IPS-18c (cell line): ENCODE measurements around the gene SLIT3.

ENCODE experiments used
- H3K4me3 ChIP-seq: 2 replicates; pipeline ENCODE4 v1.7.0; 2013; ENCODE audit warnings: low read depth, mild to moderate bottlenecking, low read length, moderate library complexity; ENCODE audit not compliant: insufficient read depth
- H3K9me3 ChIP-seq: one replicate; pipeline ENCODE4 v1.6.1; 2013; ENCODE audit warnings: mild to moderate bottlenecking, low read length, moderate library complexity; ENCODE audit not compliant: control insufficient read depth, insufficient read depth

The SLIT3 gene

DNA sequence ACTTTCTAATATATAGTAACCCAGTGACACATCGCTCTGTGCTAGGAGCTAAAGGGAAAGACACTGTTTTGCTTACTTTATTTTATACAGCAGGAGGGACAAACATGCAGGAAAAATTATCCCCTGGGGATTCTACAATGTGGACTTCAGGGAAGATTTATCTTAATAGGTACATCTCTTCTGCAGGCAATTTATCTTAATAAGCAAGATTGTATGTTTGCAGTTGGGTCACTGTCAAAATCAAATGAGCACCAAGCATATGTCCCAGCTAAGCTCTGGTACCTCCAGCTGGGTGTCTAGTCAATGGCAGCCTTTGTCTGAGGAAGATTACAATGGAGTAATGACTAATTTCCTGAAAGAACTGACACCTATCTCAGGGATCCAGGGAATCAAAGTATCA is 411.9 kb downstream of the SLIT3 start:
- H3K9me3 ChIP-seq, result peaks cover 2% of the 10 kb centered on the region
- no peak overlapping the region for H3K4me3 ChIP-seq

DNA sequence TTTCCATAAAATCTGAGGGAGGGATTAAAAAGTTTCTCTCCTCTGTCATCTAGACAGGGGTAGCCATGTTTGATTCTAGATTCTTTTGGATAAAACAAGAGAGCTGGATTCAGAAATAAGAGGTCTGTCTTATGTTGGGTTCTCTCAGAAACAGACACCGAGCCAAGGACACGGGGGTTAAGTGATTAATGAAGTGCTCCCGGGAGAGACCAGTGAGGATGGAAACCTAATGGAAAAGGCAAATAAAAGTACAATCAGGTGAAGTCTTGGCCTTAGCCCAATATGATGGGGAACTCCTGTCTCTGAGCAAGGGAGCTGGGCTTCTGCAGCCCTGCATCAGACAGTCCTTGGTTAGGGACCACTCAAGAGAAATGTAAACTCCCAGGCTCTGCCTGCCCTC is 413.0 kb downstream of the SLIT3 start:
- Histone ChIP-seq H3K4me3 (no peak overlapping the region), H3K9me3 (peaks cover 2% of the 10 kb centered on the region)

DNA sequence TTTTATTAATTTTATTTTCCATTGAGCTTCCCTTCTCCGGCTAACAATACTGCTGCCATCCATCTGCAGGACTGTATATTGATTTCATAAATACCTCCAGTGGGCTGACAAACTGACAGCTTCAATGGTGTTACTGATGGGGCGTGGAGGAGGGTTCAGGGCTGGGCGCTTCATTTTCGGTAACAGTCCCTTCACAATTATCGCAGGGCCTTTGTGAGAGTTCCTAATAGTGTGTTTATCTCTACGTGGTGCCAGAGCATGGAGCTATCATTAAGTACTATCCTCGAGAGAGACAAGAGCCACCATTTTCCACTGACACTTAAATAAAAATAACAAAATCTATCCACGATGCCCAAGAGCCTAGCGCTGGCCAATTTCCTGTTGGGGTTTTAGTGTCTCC is 414.8 kb downstream of the SLIT3 start:
- H3K4me3 ChIP-seq, result no peak overlapping the region
- peaks cover 2% of the 10 kb centered on the region for H3K9me3 ChIP-seq

DNA sequence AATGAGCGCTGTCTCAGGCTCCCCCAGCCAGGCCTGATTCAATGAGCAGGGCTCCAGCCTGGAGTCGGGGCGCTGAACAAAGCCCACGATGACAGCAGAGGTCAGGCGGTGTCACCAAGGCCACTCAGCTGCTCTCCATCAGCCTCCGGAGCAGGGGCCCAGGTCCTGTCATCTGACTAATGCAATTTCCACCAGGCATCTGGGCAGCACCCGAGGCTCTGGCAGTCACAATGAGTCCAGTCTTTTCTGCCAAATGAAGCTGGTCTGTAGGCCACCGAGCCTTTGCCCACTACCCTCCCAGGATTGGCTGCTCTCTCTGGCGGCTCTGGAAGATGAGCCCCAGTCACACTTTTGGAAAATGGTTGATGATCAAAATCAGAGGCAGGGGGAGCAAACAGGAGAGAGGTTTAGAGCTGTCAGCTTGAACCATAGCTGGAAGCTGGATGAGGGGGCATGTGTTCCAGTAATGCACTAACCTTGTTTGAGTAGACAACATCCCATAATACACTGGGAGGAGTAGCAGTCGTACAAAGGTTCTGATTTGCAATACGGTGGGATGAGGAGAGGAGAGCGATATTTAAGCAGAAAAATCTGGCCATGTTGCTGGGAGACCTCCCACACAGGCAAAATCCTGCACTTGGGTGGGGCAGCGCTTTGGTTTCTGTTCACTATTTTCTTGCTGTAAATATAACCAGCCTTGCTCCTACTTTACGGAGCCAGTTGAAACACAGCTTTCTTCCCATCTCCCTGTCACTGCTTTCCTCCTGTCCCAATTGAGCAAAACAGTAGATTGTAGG is 415.4 kb downstream of the SLIT3 start:
- peaks cover 2% of the 10 kb centered on the region for H3K9me3 ChIP-seq

DNA sequence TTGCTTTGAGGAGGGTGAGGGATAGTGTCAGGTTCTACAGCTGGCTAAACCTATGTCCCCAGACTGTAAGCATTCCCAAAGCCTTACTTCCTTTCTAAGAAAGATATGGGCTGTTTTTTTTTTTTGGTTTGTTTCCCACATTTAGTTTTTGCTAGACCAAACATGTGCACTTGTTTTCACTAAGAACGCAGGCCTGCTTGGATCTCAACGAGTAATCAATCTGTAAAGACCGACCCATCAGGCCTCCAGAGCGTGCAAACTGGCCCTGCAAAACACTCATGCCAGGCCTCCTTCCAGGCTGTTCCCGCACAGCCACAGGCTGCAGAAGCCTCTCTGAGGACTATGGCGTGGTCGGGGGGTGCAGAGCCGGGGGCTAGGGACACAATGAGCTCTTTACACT is 416.9 kb downstream of the SLIT3 start:
- Histone ChIP-seq H3K9me3 (peaks cover 2% of the 10 kb centered on the region), H3K4me3 (no peak overlapping the region)

More for the DNA sequence above, 415.4 kb downstream of the SLIT3 start:
- no peak overlapping the region for H3K4me3 ChIP-seq

DNA sequence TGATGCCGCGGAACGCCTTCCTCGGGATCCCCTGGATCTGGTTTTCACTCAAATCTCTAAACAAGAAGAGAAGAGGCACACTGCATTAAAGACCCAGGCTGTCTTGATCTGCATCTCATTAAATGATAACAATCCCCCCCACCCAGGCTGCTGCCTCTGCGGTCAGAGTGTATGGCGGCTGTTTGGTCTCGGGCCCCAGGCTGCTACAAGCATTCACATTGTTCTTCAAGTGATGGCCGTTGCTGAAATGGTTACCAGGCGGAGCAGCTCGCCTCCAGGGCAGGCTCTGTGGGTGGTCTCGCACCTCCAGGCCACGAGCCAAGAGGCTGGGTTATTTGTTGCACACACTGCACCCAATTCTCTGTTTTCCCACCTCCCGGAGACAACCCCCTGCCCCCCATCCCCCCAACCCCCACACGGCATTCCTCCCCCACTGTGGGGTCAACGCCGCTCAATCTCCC is 417.6 kb downstream of the SLIT3 start:
- H3K9me3 ChIP-seq, result peaks cover 2% of the 10 kb centered on the region
- no peak overlapping the region for H3K4me3 ChIP-seq

DNA sequence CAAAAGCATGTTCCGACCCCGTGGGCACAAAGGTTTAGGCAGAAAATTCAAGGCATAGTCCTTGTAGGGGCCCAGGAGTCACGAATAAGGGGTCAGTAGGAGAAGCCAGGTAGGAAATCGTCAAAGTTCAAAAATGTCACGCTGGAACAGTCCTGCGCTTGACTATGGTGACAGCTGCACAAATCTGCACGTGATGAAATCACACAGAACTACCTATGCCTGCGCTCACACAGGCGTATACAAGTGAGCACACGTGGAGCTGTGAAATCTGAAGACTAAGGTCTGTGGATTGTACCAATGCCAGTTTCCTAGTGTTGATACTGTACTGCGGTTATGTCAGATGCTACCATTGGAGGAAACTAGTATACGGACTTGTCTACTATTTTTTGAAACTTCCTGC is 418.7 kb downstream of the SLIT3 start:
- H3K4me3 ChIP-seq, result no peak overlapping the region

DNA sequence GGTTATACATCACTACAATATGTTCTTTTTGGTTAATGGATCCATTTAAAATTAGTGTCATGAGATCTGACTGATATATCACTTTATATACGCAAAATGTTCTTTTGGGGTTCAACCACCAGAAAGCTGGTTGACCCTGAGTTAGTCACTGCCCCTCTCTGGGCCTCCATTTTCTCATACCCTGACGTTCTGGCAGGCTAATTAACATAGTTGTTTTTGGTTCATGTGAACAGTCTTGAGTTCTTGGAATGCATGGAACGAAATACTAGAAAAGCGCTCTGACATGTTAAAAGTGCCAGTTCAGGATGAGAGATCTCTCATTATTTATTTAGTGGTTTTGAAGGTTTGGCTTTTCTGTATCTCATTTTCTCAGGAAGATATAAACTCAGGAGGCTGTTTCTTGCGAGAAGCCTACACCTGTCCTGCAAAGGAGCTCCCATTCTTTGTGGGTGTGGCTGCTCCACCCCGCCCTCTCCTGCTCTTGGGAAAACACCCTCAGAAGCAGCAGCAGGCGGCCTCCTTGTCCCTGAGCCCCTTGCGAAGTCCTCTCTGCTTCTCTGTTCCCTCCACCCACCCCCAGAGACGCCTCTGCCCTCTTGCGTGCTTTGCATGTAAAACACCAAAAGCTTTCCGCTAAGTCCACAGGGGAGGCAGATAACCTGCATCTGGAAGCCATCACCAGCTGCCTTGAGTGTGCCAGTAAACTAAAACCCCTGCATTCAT is 419.4 kb downstream of the SLIT3 start:
- Histone ChIP-seq H3K9me3 (no peaks in the 10 kb centered on the region), H3K4me3 (no peak overlapping the region)

More for the DNA sequence above, 418.7 kb downstream of the SLIT3 start:
- H3K9me3 ChIP-seq, result peaks cover 2% of the 10 kb centered on the region

DNA sequence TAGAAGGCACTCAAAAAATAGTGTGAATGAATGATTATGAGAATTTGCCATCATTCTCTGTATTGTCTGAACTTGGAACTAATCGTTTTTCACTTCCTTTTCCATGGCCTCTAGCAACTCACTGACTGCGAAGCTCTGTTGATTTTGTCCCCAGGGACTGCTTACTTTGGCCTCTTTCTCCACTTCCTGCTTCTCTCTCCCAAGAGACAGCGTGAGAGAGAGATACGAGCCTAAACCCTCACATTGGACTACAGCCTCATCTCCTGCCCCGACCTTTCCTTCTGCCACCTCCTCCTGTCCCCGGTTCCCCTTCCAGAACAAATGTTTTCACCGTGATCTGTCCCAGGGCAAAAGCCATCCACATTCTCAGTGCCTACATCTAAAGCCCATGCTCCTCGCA is 421.0 kb downstream of the SLIT3 start:
- Histone ChIP-seq H3K9me3 (no peaks in the 10 kb centered on the region), H3K4me3 (no peak overlapping the region)

DNA sequence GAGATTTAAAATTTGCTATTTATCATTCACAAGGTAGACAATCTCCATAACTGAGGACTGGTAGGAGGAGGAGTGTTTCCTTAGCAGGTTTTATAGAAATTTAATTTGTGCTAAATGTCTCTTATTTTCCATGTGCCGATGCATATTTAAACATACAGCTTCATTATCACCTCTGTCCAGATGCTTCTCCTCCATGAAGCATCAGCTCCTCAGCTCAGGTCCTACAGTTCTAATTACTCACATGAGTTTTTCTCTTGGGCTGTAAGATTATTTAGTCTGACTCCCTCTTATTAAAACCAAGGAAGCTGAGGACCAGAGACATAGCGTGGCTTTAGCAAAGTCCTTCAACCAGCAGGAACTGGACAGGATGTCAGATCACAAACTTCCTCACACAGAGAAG is 421.6 kb downstream of the SLIT3 start:
- Histone ChIP-seq H3K9me3 (no peaks in the 10 kb centered on the region), H3K4me3 (no peak overlapping the region)

DNA sequence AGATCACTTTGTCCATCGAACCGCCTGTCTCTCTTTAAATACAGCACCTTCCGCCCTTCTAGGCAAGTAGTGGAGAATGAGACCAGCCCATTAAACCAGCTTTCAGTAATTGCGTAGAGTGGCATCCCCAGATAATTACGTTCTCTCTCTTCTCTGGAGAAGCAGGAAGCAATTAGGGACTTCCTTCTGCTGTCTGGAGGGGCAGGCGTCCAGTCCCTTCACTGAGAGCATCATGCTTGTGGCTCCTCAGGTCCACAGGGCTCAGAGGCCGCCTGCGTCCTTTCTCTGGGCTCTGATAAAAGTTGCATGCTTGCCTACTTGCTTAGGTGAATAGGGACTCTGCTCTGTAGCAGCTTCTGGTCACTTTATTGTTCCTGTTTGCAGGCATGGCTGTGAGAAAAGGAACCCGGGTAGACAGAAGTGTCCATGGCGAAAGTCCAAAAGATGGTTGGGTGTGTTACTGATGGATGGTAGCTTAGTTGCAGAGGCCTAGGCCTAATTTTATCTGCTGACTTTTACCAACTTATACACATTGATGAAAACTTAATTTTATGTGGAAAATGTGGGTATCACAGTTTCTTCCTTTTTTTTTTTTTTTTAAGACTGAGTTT is 422.7 kb downstream of the SLIT3 start:
- Histone ChIP-seq H3K4me3 (no peak overlapping the region), H3K9me3 (no peaks in the 10 kb centered on the region)

DNA sequence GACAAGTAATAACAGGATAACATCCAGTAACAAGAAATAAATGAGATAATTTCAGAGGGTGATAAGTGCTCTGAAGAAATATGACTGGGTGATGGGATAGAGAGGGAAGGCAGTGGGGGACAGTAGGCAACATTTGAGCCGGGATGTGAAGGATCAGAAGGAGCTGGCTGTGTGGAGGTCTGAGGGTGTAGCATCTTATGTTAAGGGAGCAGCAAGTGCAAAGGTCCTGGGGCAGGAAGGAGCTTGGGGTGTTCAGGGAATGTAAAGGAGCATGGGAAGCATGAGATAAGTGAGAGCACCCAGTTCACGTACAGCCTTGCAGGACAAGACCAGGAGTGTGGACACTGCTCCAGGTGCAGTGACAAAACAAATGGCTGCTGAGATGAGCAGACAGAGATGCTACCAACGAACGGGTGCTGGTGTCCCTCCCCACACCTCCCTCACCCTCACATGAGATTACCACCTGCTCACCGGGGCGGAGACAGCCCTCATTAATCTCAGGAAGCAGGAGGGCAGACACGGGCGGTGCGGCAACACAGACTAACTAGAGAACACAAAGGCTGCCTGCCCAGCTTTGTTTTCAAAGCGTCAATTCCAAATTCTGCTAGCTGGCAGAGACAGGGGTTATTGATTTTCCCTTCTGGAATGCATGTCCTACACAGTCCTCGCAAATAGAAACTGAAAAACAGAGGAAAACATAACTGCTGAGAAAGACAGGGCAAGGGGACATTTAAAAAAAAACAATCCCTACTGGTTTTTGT is 423.6 kb downstream of the SLIT3 start:
- no peaks in the 10 kb centered on the region for H3K9me3 ChIP-seq
- no peak overlapping the region for H3K4me3 ChIP-seq

DNA sequence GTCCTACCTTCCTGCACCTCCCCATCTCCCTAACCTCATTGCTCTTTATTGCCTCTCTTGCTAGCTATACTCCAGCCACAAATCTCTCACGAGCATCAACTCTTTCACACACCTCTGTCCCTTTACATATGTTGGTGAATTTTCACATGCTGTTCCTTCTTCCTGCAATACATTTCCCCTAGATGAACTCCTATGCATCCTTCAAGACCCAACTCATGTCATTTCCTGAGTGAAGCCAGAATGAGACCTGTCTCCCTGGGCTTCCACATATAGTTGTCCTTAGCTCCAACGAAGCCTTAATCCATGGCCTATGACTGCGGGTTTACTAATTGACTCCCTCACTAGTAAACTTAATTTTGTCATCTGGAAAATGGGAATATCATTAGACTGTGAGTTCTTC is 424.5 kb downstream of the SLIT3 start:
- Histone ChIP-seq H3K9me3 (no peaks in the 10 kb centered on the region), H3K4me3 (no peak overlapping the region)

DNA sequence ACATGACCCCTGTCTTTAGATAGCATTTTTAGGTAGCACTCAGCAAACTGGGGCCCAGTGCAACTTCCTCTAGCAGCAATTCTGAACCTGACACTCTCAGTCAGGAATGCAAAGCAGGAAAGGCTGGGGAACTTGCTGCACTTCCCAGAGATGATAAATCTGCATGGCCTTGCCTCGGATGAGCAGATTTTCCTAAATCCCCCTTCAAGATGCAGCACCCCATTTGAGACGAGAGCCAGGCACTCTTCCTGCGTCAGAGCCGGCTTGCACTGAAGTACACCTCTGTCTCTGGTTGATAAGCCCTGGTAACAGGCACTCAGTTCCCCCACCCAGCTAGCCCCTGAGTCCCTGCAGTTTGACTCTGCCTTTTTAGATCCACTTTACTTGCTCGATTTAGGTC is 425.1 kb downstream of the SLIT3 start:
- H3K4me3 ChIP-seq, result no peak overlapping the region
- no peaks in the 10 kb centered on the region for H3K9me3 ChIP-seq

DNA sequence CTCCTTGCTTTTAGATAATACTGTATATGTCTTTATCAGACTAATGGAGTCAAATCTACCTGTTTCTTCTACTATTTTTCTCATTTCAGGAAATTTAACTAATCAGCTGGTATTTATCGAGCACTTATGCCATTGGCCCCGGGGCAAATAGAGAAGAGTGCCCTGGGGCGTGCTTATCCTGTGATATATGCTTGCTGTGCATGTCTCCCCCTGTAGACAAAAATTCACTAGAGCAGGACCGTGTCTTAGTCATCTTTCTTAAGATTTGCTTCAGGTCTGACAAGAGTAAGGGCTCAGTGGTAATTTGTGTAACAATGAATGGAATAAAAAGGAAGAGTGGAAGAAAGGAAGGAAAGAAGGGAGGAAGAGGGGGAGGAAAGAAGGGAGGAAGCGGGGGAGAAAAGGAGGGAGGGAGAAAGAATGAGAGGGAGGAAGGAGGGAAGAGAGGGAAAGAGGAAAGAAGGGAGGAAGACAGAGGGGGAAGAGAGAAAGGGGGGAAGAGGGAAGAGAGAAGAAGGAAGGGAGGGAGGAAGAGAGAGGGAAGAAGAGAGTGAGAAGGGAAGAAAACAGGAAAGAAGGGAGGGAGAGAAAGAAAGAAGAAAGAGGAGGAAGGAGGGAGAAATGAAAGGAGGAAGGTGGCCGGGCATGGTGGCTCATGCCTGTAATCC is 426.1 kb downstream of the SLIT3 start:
- H3K4me3 ChIP-seq, result no peak overlapping the region
- H3K9me3 ChIP-seq, result no peaks in the 10 kb centered on the region

DNA sequence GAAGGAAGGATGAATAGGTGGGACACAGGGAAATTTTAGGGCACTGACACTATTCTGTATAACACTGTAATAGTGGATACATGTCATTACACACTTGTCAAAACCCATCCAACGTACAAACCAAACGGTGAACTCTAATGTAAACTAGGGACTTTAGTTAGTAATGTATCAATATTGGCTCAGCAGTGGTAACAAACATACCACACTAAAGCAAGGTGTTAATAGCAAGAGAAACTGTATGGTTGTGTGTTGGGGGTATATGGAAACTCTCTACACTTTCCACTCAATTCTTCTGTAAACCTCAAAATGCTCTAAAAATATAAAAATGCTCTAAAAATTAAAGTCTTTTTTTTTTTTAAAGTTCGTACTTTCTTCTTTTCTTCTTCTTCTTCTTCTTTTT is 428.7 kb downstream of the SLIT3 start:
- no peak overlapping the region for H3K4me3 ChIP-seq
- H3K9me3 ChIP-seq, result no peaks in the 10 kb centered on the region

DNA sequence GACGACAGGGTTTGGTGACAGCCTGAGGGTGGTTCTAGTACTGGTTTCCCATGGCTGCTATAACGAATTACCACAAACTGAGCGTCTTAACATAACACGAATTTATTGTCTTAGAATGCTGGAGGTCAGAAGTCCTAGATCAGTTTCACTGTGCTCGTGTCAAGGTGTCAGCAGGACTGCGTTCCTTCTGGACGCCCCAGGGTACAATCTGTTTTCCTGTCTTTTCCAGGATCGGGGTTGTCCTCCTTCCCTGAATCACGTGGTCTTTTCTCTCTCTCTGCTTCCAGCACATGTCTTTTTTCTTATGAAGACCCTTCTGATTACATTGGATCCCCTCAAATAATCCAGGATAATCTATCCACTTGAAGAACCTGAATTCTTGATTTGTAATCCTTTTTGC is 430.0 kb downstream of the SLIT3 start:
- Histone ChIP-seq H3K9me3 (no peaks in the 10 kb centered on the region), H3K4me3 (no peak overlapping the region)
